Epithelial cell of proximal tubule (primary cell): ENCODE data around the gene DIAPH2. TPM values are rescaled to one million over a fixed set of nuclear protein-coding genes. Genes with fewer than 3 reads are reported as not detected.

Experiments used
- DNase-seq: peaks from one replicate; pipeline ENCODE4 v3.0.0-alpha.2; 2011; ENCODE audit warnings: low read depth
- H3K4me3 ChIP-seq: 2 replicates; pipeline ENCODE4 v1.5.1; 2011; ENCODE audit warnings: low read depth, mild to moderate bottlenecking, low read length
- total RNA-seq: library from RNA; depleted of rRNA; stranded (reverse); fragments of >200 nt; gene quantifications from 2 replicates; pipeline ENCODE4 v1.2.3, GENCODE V29; 2015
- TF ChIP-seq, protein P1 (sequence below): conservative IDR thresholded peaks from 2 replicates; pipeline ENCODE4 v1.5.1; 2012; ENCODE audit warnings: low read depth, mild to moderate bottlenecking, low read length

DIAPH2 gene
- total RNA-seq, 1 donor from 2014 or later: 15.1 TPM

DNA sequence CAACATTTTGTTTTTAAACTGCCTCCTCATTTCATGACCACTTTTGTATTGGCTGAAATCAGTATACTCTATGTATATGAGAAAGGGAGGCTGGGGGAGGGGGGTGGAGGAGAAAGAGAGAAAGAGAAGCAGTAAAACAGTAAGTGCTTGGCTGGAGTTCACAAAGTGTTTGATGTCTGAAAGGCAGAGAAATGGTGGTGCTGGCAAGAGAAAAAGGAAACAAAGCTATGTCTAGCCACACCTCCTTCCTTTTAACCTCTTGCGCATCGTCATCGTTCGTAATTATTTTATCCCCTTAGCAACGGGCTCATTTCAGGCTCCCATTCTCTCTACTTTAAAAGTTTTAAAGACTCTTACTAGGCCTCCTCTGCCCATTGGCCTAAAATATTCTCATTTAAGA, 224.6 kb downstream of the DIAPH2 start:
- no peak overlapping the region for H3K4me3 ChIP-seq
- TF ChIP-seq, protein P1, sequence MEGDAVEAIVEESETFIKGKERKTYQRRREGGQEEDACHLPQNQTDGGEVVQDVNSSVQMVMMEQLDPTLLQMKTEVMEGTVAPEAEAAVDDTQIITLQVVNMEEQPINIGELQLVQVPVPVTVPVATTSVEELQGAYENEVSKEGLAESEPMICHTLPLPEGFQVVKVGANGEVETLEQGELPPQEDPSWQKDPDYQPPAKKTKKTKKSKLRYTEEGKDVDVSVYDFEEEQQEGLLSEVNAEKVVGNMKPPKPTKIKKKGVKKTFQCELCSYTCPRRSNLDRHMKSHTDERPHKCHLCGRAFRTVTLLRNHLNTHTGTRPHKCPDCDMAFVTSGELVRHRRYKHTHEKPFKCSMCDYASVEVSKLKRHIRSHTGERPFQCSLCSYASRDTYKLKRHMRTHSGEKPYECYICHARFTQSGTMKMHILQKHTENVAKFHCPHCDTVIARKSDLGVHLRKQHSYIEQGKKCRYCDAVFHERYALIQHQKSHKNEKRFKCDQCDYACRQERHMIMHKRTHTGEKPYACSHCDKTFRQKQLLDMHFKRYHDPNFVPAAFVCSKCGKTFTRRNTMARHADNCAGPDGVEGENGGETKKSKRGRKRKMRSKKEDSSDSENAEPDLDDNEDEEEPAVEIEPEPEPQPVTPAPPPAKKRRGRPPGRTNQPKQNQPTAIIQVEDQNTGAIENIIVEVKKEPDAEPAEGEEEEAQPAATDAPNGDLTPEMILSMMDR: no peak
- DNase-seq: no peak

- TF ChIP-seq, protein P1: no peak
- DNase-seq: no peak
- H3K4me3 ChIP-seq: no peak overlapping the region
These were observed 234.2 kb downstream of the DIAPH2 start for GRCh38 chrX:96918864-96919263.

DNA sequence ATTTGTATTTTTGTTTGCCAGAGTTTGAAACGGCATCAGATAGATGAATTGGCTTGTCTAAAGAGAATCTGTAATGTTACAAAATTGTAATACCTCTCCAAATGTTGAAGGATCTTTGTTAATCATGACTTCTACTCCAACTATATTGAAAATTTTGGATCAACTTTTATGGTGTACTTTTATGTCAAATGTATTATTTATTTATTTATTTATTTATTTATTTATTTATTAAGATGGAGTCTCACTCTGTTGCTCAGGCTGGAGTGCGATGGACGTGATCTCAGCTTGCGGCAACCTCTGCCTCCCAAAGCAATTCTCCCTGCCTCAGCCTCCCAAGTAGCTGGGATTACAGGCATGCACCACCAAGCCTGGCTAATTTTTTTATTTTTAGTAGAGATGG, 235.0 kb downstream of the DIAPH2 start:
- DNase-seq: no peak
- TF ChIP-seq, protein P1: no peak
- H3K4me3 ChIP-seq: no peak overlapping the region

GRCh38 chrX:96924581-96924980, 239.9 kb downstream of the DIAPH2 start:
- no peak for DNase-seq
- H3K4me3 ChIP-seq: no peak overlapping the region
- TF ChIP-seq, protein P1: no peak

- TF ChIP-seq, protein P1: no peak
- DNase-seq: no peak
- H3K4me3 ChIP-seq: no peak overlapping the region
These were observed 244.4 kb downstream of the DIAPH2 start for GRCh38 chrX:96929036-96929435.

GRCh38 chrX:96957718-96958117, 273.1 kb downstream of the DIAPH2 start:
- no peak for DNase-seq
- TF ChIP-seq, protein P1: no peak
- H3K4me3 ChIP-seq: no peak overlapping the region

GRCh38 chrX:96971812-96972211, 287.2 kb downstream of the DIAPH2 start:
- H3K4me3 ChIP-seq: no peak overlapping the region
- TF ChIP-seq, protein P1: no peak
- DNase-seq: no peak
